G401 (cell line): ENCODE results near the gene GDPD3. TPM values are rescaled to one million over a fixed set of nuclear protein-coding genes. Genes with fewer than 3 reads are reported as not detected.

Source experiments
- DNase-seq: peaks from one replicate; pipeline ENCODE4 v3.0.0-alpha.2; 2015; ENCODE audit warnings: low spot score
- in situ Hi-C: cut with HindIII; loops from 2 replicates; pipeline ENCODE4 v1.10.0; 2016; ENCODE audit warnings: low sequenced_read_pairs, mixed read lengths
- total RNA-seq: library from RNA; depleted of rRNA; stranded (reverse); fragments of >200 nt; shearing (Covaris generic); gene quantifications from 2 replicates; pipeline ENCODE4 v1.2.3, GENCODE V29; 2014

GDPD3 gene
- total RNA-seq, 1 experiment from 2014 or later: not detected

- in situ Hi-C loops: no loop called here
- no peak for DNase-seq
Measured at GRCh38 chr16:30104090-30104489, 9.2 kb downstream of the GDPD3 start.

- in situ Hi-C loops: no loop called here
Measured at GRCh38 chr16:30096862-30097563, 16.3 kb downstream of the GDPD3 start.

GRCh38 chr16:30096105-30096861, 17.1 kb downstream of the GDPD3 start, which contains the start of gene YPEL3:
YPEL3 (minus strand) TSS chr16:30096213; CDS start chr16:30095482, 731 bp downstream.
- in situ Hi-C loops: no loop called here
- DNase-seq: peak; percentile 89

More at GRCh38 chr16:30096862-30097563, 16.3 kb downstream of the GDPD3 start:
- no peak for DNase-seq

DNA sequence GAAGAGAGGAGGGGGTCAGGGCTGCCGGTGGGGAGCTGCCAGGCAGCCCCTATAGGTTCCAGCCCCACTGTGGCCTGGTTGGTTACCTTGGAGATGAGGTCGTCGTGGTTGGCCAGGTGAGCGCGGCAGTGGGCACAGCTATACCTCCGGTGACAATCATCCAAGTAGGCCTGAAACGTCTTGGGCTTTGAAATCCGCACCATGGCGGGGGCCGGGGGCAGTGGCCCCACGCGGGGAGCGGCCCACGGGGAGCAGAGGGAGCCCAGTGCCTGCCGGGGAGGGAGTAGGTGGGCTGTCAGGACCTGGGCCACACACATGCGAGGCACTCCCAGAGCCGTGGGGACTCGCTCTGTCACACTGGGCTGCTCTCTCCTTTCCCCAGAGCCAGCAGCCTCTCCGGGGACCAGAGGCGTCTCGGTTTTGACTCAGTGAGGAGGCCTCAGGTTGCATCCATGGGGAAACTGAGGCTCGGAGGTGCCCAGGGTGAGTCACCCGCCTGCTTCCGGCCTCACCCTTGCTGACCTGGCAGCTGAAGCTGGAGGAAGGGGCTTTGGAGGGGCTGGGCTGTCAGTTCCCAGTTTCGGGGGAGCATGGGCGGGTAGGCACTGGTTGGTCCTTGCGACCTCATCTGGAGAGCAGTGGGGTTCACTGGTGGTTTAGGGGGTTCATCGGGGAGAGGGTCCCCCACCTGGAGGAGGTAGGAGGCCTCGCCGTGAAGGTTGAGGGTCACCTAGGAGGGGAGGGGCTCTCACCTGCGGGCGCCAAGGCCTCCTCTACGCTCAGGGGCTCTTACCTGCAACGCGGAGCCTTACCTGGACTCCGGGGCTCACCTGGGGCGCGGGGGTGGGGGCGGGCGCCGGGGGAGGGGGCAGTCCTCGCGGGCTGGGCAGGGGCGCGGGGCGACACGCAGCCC, 17.9 kb downstream of the GDPD3 start:
- in situ Hi-C loops: no loop called here
- no peak for DNase-seq

DNA sequence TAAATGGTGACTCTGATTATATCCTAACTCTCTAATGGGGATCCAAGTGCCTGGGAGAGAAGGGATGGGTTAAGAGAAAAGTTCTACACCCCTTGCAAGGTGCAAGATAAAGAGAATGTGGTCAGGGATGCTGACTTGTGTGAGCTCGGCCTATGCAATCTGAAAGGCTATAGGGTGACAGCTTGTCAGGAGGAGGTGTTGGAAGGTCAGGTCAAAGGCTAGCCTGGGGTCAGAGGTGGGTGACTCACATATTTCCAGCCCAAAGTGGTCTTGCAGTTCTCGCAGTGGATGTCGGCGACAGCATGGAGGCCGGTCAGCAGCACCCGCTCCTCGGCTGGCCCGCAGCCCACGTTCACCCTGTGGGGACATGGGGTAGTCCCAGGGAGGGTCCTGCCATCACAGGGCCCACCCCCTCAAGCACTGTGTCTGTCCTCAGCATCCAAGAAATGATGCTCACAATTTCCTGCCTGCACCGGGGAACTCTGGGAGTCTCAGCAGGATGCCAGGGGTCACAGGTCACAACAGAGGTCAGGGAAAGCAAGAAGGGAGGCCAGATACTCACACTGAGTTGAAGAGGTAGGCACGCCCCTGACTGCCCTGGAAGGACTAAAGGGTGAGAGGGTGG, 18.7 kb downstream of the GDPD3 start:
- DNase-seq: no peak
- in situ Hi-C loops: no loop called here

DNA sequence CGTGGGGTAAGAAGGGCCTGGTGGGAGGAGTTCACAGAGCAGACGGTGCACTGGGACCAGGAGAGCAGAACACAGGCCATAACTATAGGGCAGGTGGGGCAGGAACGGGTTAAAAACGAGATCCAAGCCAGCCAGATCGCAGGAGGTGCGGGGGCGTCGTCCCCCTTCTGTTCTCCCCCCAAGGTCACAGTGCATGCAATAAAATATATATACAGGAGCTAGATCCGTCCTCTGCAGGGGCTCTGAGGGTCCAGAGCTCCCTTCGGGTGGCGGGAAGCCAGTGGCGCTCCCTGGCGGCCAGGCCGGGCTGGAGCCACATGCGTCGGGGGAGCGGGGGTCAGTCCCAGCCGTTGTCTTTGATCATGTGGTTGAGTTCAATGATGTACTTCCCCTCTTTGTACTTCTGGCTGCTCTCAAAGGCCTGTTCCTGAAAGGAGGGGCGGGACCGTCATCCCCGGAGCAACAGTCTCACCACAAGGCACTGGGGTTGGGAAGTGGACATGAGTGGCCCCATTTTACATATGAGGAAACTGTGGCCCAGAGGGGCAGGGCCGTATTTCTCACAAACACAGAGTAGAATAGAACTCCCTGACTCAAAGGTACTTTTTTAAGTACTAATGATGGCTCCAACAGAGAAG, 20.8 kb downstream of the GDPD3 start:
- in situ Hi-C loops: no loop called here

DNA sequence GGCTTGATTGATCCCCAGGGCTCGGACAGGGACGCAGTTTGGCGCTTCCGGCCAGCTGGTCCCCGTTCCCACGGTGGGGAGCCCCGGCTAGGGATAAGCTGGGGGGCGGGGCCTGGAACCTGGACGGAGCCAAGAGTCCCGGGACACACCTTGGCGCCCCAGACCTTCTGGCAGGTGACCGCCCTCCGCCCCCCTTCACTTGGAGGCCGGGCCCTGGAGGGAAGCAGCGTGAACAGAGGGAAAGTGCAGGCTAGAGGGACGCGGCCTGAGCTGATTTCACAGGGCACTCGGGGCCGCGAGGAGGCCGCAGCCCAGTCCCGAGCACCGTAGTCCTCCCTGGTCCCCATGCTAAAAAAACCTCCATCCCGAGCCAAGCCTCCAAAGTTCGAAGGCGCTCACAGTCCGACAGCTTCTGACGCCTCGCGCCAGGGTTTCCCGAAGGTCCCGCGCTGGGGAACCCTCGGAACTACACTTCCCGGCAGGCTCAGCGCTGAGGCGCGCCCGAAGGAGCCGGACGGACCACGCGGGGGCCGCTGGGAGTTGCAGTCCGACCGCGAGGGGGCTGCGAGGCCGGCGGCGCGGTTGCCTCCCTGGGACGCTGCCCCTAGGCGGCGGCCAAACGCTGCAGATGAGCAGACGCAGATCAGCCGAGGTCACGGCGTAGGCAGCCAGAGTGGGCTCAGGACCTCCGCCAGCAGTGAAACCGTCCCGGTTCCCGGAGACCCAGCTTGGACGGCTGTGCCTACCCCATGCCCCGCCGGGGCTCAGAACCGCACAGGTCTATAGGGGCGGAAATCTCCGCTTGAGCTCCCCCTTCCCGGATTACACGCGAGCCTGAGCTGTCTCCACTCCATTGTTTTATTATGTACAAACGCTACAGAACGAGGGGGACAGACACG, 21.6 kb downstream of the GDPD3 start, which contains the start of gene TBX6:
Gene TBX6, minus strand, starts transcription at position 451 of the 899 bp plus-strand sequence. CDS start 731 bp downstream, outside the sequence.
- DNase-seq: peak; percentile 86
- in situ Hi-C loops: no loop called here

More for the DNA sequence above, 20.8 kb downstream of the GDPD3 start:
- peak; percentile 39 for DNase-seq

DNA sequence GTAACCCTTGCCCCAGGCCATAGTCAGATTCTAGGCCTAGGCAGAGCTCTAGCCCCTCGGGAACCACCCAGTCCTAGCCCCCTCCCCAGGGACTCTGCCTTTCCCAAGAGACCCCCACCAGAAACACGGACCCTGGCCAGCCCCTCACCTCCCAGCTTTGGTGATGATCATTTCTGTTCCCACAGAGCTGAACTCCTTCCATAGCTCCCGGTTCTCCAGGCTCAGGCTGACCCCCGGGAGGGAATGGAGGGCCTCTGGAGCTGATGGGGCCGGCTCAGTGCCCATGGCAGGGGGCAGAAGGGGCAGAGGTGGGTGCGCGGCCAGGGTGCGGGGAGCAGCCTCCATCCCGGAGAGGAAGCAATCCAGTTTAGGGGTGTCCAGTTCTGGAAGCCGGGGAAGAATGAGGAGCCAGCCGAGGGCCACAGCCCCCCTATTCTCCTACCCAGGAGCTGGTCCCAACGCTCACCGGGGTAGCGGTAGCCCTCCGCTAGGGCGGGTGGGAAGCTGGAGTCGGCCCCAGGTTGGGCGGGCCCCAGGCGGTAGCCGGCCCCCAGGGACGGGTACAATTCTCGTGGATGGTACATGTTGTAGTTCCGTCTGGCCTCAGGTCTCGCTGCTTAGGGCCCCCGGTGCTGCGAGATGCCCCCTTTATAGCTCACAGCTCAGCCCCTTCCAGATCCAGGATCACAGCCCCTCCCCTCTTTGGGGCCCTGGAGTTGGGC, 22.6 kb downstream of the GDPD3 start:
- in situ Hi-C loops: no loop called here
- no peak for DNase-seq

DNA sequence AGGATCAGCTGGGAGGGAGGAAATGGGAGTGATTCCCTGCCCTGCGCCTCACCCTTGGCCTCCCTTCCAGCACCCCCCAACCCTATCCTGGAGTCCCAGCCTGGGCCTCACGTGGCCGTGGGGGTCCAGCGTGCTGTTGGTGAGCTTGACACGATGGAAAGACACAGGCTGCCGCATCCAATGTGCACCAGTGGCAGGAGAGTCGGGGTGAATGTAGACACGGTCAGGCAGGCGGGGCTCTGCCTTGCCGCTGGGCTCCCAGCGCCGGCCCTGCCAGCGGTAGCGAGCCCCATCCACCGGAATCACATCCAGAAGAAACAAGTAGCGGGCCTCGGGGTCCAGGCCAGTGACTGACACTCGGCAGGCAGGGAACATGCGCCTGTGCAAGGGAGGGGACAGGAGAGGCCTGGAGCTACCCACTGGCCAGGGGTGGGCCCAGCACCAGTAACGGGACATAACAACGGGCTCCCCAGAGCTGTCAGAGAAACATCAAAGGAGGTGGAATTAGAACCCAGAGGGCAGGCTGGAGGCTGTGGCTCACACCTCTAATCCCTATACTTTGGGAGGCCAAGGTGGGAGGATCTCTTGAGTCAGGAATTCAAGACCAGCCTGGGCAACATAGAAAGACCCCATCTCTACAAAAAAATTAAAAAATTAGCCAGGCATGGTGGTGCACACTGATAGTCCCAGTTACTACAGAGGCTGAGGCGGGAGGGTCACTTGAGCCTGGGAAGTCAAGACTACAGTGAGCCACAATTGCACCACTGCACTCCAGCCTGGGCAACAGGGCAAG, 24.3 kb downstream of the GDPD3 start:
- in situ Hi-C loops: no loop called here
- DNase-seq: no peak

DNA sequence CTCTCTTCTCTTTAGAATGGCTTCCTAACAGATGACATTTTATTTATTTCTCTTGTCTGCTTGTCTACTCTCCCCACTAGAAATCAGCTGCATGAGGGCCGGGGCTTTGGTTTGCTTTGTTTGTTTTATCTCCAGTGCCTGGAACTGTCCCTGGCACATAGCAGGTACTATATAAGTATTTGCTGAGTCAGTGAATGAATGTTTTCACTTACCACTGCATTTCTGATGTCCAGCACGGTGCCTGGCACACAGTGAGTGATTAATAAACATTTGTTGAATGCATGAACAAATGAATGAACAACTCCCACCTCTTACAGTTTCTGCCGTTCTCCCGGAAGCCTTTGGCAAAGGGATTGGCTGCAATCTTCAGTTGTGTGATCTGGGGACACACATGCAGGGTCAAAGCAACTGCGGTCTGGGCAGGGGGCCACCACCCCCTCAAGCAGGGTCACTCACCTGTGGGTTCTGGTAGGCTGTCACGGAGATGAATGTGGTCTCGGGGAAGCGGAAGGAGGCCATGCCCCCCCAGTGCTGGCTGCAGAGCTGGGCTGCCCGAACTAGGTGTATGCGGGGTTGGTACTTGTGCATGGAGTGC, 25.0 kb downstream of the GDPD3 start:
- DNase-seq: no peak
- in situ Hi-C loops: no loop called here

GRCh38 chr16:30087181-30087898, 26.0 kb downstream of the GDPD3 start:
- no peak for DNase-seq
- in situ Hi-C loops: no loop called here

GRCh38 chr16:30086291-30087140, 26.8 kb downstream of the GDPD3 start:
- in situ Hi-C loops: no loop called here

DNA sequence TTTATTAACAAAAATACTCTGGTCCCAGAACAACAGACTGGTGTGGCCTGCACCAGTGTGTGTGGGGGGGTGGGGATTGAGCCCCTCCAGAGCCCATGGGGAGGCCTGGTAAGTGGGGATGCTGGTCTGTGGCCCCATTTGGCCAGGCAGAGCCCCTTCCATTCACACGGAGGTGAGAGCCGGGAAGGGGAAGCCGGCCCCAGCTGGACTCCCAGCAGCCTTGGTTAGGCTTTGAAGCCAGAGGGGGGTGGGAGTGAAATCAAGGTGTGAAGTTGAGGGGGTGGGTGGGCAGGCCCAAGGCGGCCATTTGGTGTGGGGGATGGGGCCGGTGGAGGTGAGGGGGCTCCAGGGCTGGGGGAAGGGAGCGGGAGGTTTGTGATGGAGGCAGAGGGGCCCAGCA, 27.5 kb downstream of the GDPD3 start:
- no peak for DNase-seq
- in situ Hi-C loops: no loop called here

More at GRCh38 chr16:30086291-30087140, 26.8 kb downstream of the GDPD3 start:
- no peak for DNase-seq

GRCh38 chr16:30085247-30085646, 28.1 kb downstream of the GDPD3 start:
- in situ Hi-C loops: no loop called here
- no peak for DNase-seq
